Left renal cortex interstitium (tissue), 4 donors: Measurements from ENCODE around the gene ERC2. TPM values are rescaled to one million over a fixed set of nuclear protein-coding genes. Genes with fewer than 3 reads are reported as not detected.

Experiments used
- DNase-seq, 4 donors: peaks; one replicate each; pipeline ENCODE4 v3.0.0-alpha.2; 2013; ENCODE audit warnings: low read depth in 4 of 4, low spot score in 2 of 4, missing footprints in 1 of 4
- polyA plus RNA-seq, 4 donors: library from polyadenylated mRNA; unstranded; fragments of 120-200 nt; gene quantifications; one replicate each; pipeline ENCODE4 v1.2.1, GENCODE V29; 2013; ENCODE audit not compliant: insufficient read length in 4 of 4

Gene ERC2
- polyA plus RNA-seq, 4 donors = 2.0 to 4.2 (median 3.8) TPM

DNA sequence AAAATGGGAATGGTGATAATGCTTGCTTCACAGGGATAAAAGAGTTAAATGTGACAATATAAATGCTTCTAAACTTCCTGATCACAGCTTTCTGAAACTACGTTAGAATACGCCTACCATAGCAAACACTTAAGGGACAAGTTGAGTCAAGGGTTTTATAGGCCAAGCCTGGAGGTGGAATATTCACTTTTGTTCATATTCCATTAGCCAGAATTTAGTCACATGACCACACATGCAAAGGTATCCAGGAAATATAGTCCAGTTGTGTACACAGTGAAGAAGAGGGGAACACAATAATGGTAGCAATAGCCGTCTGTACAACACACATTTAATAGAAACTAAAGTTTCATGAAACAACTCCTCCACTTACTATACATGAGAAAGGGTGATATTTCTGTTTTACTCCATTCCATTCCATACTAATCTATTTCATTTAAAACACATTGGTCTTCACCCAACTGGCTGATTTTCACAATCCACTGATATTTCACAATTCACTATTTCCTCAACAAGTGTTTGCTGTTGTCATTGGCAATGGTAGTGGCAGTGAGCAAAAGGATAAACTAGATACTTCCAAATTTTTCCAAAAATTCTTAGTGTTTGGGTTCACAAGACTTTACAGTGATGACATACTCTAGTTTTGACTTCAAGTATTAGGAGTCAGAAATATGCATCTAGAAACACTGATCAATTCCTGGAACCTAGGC, 270.9 kb downstream of the ERC2 start:
- no peak for DNase-seq

DNA sequence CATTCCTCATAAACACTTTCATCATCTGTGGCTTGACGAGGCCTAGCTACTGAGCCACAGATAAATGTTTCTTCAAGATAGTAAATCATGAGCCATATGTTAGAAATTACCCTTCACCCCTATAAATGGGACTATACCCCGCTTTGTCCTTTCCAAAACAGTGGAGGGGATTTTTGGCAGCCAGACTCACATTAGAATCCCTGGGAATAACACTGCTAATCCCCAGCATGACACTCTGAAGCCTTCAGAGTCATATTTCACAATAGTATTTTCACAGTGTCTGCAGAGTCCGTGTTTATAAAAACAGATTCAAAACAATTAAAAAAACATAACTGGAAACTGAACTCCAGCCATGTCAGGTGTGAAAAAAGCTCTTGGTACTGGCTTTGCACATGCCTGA, 271.6 kb downstream of the ERC2 start:
- no peak for DNase-seq

DNA sequence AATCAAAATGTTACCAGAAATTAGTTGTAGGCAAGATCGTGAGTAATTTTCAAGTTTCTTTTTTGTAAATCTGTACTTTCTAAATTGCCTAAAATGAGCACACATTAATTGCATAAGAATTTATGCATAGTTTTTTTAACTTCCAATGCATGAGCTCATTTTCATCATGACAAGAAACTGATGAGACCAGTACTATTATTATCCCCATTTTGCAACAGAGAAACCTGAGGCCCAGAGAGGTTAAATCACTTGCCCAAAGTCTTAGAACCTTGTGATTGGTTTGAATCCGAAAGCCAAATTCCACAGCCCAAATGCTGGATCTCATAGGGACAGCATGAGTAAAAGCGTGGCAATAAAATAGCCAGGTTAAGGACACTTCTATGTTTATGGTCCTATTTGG, 274.7 kb downstream of the ERC2 start:
- no peak for DNase-seq

DNA sequence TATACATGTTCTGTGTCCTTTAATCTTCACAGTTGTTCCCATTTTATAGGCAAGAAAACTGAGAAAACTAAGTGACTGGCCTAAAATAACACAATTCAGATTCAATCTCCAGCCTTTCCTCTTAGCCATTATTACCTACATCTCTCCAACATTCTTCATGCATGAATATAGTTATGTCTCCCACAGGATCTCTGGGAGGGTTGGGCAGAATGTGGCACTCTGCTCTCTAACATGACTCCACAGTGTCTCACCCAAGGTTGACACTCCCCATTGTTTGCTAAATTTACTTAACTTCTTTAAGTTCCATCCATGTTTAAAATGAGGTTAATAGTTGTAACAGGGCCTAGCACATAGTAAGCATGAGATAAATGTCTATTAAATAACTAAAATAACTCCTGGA, 276.3 kb downstream of the ERC2 start:
- no peak for DNase-seq

DNA sequence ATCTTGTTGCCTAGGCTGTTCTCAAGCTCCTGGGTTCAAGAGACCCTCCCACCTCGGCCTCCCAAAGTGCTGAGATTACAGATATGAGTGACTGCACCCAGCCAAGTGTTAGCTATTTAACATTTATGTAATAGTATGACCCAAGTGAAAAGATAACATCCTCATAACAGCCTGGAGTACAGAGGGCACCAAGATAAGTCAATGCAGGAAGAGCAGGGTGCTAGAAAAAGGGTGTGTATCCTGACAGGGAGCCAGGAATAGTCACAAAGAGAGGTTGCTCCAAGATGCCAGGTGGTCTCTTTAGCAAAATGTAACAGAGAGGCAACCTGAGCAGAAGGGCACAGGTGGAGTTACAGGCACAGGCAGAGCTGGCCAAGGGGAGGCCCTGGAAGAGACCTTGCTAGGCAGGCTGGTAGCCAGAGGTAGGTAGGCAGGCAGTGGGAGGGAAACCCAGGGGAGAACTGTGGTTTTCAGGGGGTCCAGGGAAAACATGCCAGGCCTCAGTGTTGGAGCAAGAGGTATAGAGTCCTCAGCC, 277.4 kb downstream of the ERC2 start:
- DNase-seq = no peak

DNA sequence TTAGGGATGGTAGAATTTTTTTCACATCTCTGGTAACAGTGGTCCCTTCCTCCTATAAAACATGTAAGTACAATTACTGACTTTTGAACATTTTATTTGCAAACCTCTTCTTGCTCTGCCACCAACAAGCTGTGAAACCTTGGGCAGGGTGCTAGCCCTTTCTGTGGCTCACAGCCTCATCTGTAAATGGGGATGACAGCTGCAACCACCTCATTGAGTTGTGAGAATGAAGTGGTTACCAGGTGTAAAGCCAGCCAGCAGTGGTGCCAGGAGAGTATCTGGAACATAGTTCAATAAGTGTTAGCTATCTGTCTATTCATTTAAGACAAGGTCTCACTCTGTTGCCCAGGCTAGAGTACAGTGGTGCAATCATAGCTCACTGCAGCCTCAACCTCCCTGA, 278.1 kb downstream of the ERC2 start:
- DNase-seq = no peak

DNA sequence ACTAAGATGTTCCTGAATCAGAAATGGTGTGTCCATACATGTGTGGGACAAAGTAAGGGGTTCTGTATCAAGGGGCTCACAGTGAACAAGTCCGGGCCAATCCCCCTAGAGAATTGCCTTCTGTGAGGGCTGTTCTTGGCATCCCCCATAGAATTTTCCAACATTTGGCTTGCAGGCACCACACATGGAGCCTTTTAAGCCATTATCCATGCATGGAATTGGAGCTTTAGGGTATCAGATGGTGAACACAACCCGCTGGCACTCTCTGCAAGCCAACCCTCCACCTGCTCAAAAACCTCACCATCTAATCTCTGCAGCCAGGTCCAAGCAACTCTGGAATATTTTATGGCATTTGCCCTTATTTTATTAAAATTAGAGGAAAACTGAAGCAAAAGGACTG, 278.7 kb downstream of the ERC2 start:
- no peak for DNase-seq

DNA sequence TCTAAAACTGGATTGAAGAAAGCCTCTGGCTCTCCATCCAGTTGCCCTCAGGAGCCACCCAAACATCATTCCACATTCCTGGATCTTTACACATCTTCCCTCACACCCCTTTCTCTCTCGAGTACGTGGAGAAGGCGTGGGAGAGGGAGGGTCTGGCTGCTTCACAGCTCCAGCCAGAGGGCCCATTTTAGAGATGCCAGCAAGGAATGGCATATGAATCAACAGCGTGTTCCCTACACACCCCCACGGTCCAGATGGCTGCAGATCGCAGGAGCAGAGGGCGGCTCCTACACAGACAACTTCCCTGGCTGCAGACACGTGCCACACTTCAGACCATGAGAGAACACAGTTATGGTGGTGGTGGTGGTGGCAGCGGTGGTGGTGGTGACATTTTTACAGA, 280.1 kb downstream of the ERC2 start:
- no peak for DNase-seq

DNA sequence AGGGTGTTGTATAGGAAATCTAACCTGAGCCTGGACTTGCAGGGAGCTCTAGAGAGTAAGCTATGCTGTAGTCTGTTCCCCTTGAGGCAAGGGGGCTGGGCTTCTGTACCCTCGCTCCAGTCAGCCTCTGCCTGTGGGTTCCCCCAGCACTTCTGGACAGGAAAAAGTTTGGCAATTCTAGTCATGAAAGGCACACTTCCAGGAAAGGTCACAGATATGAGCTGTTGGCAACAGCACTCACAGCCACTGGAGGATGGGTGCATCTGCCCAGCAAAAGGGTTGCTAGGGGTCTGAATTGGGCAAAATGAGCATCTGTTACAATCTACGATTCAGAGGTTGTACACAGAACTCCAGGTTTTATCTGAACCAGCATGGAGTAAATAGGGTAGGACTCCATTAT, 281.2 kb downstream of the ERC2 start:
- DNase-seq = no peak

DNA sequence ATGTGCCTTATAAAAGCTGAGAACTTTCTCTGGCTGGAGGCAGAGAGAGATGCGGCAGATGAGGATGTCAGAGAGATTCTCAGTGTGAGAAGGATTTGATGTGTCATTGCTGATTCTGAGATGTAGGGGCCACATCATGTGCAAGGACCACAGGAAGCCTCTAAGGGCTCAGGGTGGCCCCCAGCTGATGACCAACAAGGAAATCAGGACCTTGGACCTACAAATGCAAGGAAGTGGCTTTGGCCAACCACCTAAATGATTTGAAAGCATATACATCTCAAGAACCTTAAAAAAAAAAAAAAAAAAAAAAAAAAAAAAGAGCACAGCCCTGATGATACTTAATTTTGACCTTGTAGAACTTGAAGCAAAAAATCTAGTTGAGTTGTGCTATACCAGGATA, 282.4 kb downstream of the ERC2 start:
- no peak for DNase-seq

DNA sequence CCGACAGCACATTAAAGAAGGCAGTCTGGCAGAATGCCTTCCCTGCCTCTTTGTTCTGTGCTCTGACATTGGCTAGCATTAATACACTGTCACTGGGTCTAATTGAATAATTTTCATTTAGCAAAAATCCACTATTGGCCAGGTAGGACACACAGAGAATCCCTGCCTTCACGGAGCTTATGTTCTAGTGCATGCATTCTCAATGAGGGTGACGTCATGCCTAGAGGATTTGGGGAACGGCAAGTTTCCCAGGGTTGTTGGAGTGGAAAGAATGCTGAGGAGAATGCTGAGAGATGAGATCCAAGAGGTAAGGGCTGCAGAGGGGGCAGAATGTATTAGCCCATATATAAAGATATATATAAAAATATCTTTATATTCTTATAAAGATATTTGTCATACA, 284.7 kb downstream of the ERC2 start:
- no peak for DNase-seq

DNA sequence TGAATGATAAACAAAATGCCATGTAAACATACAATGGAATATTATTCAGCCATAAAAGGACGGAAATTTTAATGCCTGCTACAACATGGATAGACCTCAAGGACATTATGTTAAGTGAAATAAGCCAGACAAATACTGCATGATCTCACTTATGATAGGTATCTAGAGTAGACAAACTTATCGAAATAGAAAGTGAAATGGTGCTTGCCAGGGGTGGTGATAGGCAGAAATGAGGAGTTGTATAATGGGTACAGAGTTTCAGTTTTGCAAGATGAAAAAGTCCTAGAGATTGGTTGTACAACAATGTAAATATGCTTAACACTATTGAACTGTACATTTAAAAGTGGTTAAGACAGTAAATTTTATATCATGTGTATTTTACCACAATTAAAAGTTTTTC, 287.8 kb downstream of the ERC2 start:
- DNase-seq = no peak

DNA sequence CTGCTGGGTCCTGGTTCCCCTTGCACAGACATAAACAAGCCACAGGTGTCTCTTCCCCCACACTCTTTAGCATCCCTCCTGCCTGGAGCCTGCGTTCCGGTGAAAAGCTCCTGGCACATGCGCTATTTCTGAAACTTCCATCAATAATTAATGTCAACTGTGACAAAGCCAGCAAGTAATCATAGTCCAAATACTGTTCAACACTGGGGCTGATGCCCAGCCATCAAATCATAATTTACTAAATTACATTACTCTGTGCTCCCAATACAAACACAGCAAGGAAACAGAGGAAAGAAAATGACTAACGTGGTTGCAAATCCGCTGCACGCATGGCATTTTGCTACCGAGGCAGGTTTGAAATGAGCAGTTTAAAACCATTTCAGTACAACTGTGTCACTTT, 294.7 kb downstream of the ERC2 start:
- no peak for DNase-seq

DNA sequence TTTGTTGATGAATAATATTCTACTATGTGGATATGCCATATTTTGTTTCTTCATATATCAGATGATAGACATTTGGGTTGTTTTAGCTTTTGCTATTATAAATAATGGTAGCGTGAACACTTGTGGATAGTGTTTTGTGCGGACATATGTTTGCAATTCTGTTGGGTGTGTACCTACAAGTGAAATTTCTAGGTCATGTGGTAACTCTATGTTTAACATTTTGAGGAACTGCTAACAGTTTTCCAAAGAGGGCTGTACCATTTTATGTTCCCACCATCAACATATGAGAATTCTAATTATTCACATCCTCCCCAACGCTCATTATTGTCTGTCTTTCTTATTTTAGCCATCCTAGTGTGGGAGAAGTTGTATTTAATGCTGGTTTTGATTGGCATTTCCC, 303.8 kb downstream of the ERC2 start:
- DNase-seq = no peak

DNA sequence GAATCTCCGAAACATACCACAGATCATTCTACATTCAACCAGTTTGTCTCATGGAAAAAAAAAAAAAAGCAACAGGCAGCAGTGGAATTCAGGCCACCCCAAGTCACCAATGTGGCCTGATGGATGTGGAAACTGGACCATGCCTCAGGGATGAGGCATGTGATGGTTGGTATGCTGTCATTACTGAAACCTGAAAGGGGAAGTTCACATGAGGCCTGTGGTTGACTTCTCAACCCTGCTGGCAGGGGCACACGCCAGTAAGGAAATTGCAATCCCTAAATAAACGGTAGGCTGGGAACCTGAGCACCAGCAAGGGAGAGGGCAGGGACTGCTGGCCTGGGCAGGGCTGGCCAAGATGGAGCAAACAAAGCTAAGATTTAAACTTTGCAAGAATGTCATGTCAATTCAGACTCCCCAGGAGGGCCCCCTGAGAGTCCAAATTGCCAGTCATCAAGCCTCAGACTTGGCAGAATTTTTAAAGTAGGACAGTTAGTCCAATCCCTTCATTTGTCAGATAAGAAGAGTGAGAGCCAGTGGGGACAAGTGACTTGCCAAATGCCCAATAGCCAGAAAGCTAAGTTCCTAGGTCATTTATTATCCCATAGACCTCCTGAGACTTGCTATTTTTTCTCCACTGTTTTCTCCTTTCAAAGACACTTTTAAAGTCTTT, 310.4 kb downstream of the ERC2 start:
- DNase-seq = no peak

DNA sequence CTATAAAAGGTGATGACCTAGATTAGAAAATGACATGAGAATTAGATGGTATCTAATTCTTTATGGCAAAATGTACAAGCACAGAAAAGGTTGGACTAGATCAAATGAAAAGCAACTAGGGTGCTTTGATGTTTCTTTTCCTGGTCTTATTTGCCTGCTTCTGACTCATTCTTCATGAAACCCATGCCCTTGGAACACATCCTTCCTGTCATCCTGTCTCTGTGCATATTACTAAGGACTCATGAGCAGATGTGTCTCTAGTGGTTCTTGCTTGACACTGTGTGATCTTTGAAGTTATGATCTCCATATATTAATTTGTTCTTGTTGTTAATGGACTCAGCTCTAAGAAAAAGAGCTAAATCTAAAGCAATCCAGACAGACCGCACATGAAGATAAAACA, 314.0 kb downstream of the ERC2 start:
- DNase-seq = no peak

DNA sequence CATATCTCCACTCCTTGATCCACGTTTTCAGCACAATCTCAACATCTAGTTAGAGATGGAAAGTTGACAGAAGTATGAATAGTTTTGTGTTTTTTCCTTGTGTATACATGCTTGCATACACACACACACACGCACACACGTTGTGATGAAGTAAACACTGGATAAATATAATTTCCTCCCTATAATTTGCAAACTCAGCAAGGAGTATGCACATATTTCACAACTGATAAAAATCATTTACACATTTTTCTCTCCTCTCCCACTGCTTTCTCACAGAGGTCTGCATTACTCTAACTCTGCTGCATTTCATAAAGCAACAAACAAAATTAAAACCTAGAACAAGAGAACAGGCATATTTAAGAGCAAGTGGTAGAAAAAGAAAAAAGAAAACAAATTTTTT, 320.9 kb downstream of the ERC2 start:
- DNase-seq = no peak

DNA sequence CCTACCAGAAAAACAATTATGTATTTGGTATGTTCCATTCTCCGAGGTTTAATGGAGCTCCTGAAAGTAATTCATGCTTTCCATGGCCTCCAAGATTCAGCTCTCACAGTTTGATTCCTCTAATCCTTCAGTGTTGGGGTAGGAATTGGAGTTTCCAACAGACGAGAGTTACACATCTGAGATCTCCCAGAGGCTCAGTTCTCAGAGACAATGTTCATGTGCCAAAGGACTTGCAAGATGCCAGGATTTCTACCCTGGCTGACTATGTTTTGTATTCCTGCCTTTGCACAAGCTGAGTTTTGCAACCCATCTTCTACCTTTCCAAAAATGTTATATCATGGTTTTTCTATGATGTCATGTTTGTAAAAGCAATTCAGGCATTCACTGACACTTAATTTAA, 322.9 kb downstream of the ERC2 start:
- DNase-seq = no peak

DNA sequence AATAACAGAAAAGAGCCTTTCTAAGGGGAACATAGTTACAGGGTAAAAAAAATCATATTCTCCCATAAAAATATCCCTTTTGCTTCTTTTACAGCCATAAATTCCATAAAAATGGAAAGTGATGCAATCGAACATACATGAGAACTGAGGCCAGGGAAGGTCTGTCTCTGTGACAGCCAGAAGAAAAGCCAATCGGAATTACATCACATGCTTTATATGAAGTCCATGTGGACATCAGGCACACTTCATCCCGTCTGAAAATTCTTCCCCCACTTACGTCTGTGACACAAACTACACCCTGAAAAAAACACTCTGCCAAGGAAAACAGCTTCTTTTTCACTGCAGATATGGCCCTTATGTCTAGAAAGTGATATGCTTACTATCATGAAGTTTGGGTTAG, 323.5 kb downstream of the ERC2 start:
- no peak for DNase-seq

DNA sequence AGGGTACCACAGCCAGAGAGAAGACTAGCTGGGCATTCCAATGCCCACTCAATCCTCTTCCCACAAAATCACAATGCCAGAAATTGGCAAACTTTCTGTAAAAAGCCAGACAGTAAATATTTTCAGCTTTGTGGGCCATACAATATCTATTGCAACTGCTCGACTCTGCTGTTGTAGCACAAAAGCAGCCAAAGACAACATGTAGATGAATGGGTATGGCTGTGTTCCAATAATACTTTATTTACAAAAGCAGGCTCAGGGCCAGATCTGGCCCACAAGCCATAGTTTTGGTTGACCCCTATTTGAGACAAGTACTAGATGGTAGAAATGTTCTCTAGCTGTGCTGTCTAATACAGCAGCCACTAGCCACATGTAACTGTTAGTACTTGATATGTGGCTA, 330.9 kb downstream of the ERC2 start:
- DNase-seq = no peak

DNA sequence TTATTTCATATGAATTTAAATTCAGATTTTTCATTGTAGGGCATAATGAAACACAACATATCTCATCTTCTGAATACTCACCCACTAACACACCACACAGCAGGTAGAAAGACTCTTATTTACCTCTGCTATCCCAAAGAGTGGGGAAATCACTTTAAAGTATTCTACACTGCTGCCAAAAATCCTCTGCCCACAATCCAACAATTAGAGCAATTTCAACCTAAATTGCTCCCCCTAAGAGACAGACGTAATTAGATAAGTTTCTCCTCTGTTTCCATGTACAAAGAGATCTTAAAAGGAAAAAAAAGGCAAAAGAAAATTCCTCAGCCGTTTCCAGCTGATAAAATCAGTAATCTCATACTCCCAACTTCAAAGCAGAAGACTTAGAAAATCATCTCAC, 331.8 kb downstream of the ERC2 start:
- DNase-seq = no peak

DNA sequence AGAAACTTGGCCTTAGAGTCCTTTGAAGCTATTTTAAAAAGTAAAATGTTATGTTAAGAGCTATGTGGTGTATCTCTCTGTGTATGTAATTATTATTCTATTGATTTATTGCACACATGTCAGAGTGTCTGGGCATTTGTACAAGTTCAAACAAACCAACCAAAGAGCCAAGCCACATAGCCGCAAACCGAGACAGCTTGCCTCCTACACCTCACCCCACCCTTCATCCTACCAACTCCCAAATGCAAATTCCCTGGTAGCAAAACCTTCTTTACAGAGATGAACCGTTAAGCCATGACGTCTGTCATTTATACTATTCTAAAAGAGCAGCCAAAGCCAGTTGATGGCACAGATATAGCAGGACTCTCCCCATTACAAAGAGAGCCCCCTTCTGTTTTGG, 332.3 kb downstream of the ERC2 start:
- no peak for DNase-seq
